ENCODE measurements around the gene COL5A3. TPM values are rescaled to one million over a fixed set of nuclear protein-coding genes. Genes with fewer than 3 reads are reported as not detected.

Gene COL5A3
- total and polyA plus RNA-seq, 2 experiments from 2014 or later = 1.9 to 2.1 TPM

GRCh38 chr19:9916719-9917118 is 93.6 kb downstream of the COL5A3 start:
- H3K4me2 ChIP-seq = no peak overlapping the region
- no peak overlapping the region for H3K27ac ChIP-seq
- H3K36me3 ChIP-seq (replicated peaks; ENCODE audit: insufficient read depth, low read depth) = no peaks in the 10 kb centered on the region
- peaks cover 6% of the 10 kb centered on the region for H3K4me1 ChIP-seq (ENCODE audit: insufficient read depth)
- no peak overlapping the region for H3K4me3 ChIP-seq
- peaks cover 23% of the 10 kb centered on the region for H3K27me3 ChIP-seq
- H3K79me2 ChIP-seq = no peaks in the 10 kb centered on the region
- peaks cover 10% of the 10 kb centered on the region for H4K20me1 ChIP-seq (ENCODE audit: insufficient read depth, poor library complexity, severe bottlenecking)
- H2AFZ ChIP-seq = no peak overlapping the region
- DNase-seq (ENCODE audit: low spot score) = no peak
- no peaks in the 10 kb centered on the region for H3K9me2 ChIP-seq (replicated peaks; ENCODE audit: insufficient read depth)
- 64% methylated on average over 6 of the region's 6 CpGs for WGBS (ENCODE audit: low lambda C conversion rate, missing lambda C conversion rate)
- no peaks in the 10 kb centered on the region for H3K9me3 ChIP-seq (ENCODE audit: low read depth)
- TF ChIP-seq CTCF (IDR thresholded peaks at IDR 0.05; ENCODE audit: poor library complexity) (no peak), EZH2 (IDR thresholded peaks at IDR 0.05; ENCODE audit: borderline replicate concordance) (no peak), EZH2phosphoT487 (IDR thresholded peaks at IDR 0.05; ENCODE audit: low read depth, severe bottlenecking, unreplicated experiment) (no peak)

- no peaks in the 10 kb centered on the region for H3K9me3 ChIP-seq (ENCODE audit: low read depth)
- H3K4me1 ChIP-seq (ENCODE audit: insufficient read depth) = peaks cover 6% of the 10 kb centered on the region
- WGBS (ENCODE audit: low lambda C conversion rate, missing lambda C conversion rate) = 3% methylated on average over 33 of the region's 65 CpGs
- no peaks in the 10 kb centered on the region for H3K36me3 ChIP-seq (replicated peaks; ENCODE audit: insufficient read depth, low read depth)
- H2AFZ ChIP-seq = peak overlapping the region; percentile 78
- H3K27ac ChIP-seq = no peak overlapping the region
- no peaks in the 10 kb centered on the region for H3K9me2 ChIP-seq (replicated peaks; ENCODE audit: insufficient read depth)
- H4K20me1 ChIP-seq (ENCODE audit: insufficient read depth, poor library complexity, severe bottlenecking) = peaks cover 10% of the 10 kb centered on the region
- DNase-seq (ENCODE audit: low spot score) = peak; percentile 93
- peak overlapping the region; percentile 100 for H3K4me2 ChIP-seq
- TF ChIP-seq EZH2phosphoT487 (IDR thresholded peaks at IDR 0.05; ENCODE audit: low read depth, severe bottlenecking, unreplicated experiment) (no peak), EZH2 (IDR thresholded peaks at IDR 0.05; ENCODE audit: borderline replicate concordance) (no peak), CTCF (IDR thresholded peaks at IDR 0.05; ENCODE audit: poor library complexity) (peak; percentile 71)
- peak overlapping the region; percentile 64 for H3K4me3 ChIP-seq
- no peaks in the 10 kb centered on the region for H3K79me2 ChIP-seq
- peaks cover 28% of the 10 kb centered on the region for H3K27me3 ChIP-seq
Observed at GRCh38 chr19:9914315-9915207, 95.7 kb downstream of the COL5A3 start.

- Histone ChIP-seq H2AFZ (peak overlapping the region; percentile 78), H3K9me2 (replicated peaks; ENCODE audit: insufficient read depth) (no peaks in the 10 kb centered on the region), H3K9me3 (ENCODE audit: low read depth) (no peaks in the 10 kb centered on the region), H3K4me1 (ENCODE audit: insufficient read depth) (peaks cover 6% of the 10 kb centered on the region), H3K27me3 (peaks cover 28% of the 10 kb centered on the region), H3K4me3 (peak overlapping the region; percentile 64), H4K20me1 (ENCODE audit: insufficient read depth, poor library complexity, severe bottlenecking) (peaks cover 10% of the 10 kb centered on the region), H3K36me3 (replicated peaks; ENCODE audit: insufficient read depth, low read depth) (no peaks in the 10 kb centered on the region), H3K79me2 (no peaks in the 10 kb centered on the region), H3K4me2 (peak overlapping the region; percentile 100), H3K27ac (no peak overlapping the region)
- WGBS (ENCODE audit: low lambda C conversion rate, missing lambda C conversion rate) = 3% methylated on average over 12 of the region's 27 CpGs
- TF ChIP-seq EZH2 (IDR thresholded peaks at IDR 0.05; ENCODE audit: borderline replicate concordance) = no peak
- no peak for TF ChIP-seq EZH2phosphoT487 (IDR thresholded peaks at IDR 0.05; ENCODE audit: low read depth, severe bottlenecking, unreplicated experiment)
- no peak for TF ChIP-seq CTCF (IDR thresholded peaks at IDR 0.05; ENCODE audit: poor library complexity)
- DNase-seq (ENCODE audit: low spot score) = no peak
Observed at GRCh38 chr19:9914001-9914314, 96.3 kb downstream of the COL5A3 start.

All from hepatocyte (in vitro differentiated cells).